Prostate gland (tissue), 2 donors: ENCODE data around the gene EIF5A. TPM values are rescaled to one million over a fixed set of nuclear protein-coding genes. Genes with fewer than 3 reads are reported as not detected.
A peak's percentile ranks its signal among the peaks of the same experiment; 100 is the strongest.

Experiments used
- DNase-seq: peaks from one replicate; pipeline ENCODE4 v3.0.0-alpha.2; 2019; ENCODE audit warnings: low spot score
- H3K27ac ChIP-seq, 2 donors: fragments of 200-600 bp; sonication (generic); 2 replicates each; pipeline ENCODE4 v1.5.1; 2017 to 2019
- H3K27me3 ChIP-seq: fragments of 200-600 bp; sonication (generic); replicated peaks from 2 replicates; pipeline ENCODE4 v1.5.1; 2019; ENCODE audit not compliant: insufficient read depth
- H3K36me3 ChIP-seq, 2 donors: fragments of 200-600 bp; sonication (generic); 1 replicate in 1 of 2; 2 replicates in 1 of 2; pipeline versions ENCODE4 v1.5.1 to v1.8.1; 2017 to 2019
- H3K4me1 ChIP-seq: fragments of 200-600 bp; sonication (generic); replicated peaks from 2 replicates; pipeline ENCODE4 v1.5.1; 2019
- H3K4me3 ChIP-seq, 2 donors: fragments of 200-600 bp; sonication (generic); 2 replicates each; pipeline ENCODE4 v1.5.1; 2017 to 2019
- H3K9me3 ChIP-seq: fragments of 200-600 bp; sonication (generic); 2 replicates; pipeline ENCODE4 v1.5.1; 2017
- POLR2A ChIP-seq: fragments of 450-650 bp; IDR thresholded peaks from one replicate; pipeline ENCODE4 v1.6.1; 2016; ENCODE audit warnings: antibody characterized with exemption, mild to moderate bottlenecking
- POLR2AphosphoS5 ChIP-seq: sonication (generic); formaldehyde crosslinking; IDR thresholded peaks from one replicate; pipeline ENCODE4 v1.6.1; 2017; ENCODE audit warnings: antibody characterized with exemption
- WGBS: methylation state at CpG from one replicate; pipeline ENCODE4 v1.1.5; 2018; 5-methylcytosine and 5-hydroxymethylcytosine counted together
- intact Hi-C: fragments of 100-400 bp; cut with DNase I; formaldehyde crosslinking; loops from one replicate; pipeline ENCODE4 v1.14.2; 2022
- total RNA-seq, 2 donors: library from RNA; depleted of rRNA; stranded (reverse); fragments of >200 nt; gene quantifications; one replicate each; pipeline ENCODE4 v1.1.0, GENCODE V29; 2016
- TF ChIP-seq, protein P1 (sequence below), 4 experiments: fragments of 200-600 bp in 2 of 4; fragments of 450-650 bp in 2 of 4; sonication (generic) in 2 of 4; IDR thresholded peaks; 1 replicate in 3 of 4; 2 replicates in 1 of 4; pipeline ENCODE4 v1.5.1; 2016 to 2019; ENCODE audit warnings: antibody characterized with exemption in 4 of 4, mild to moderate bottlenecking in 2 of 4, moderate library complexity in 2 of 4

Gene EIF5A
- total RNA-seq, 2 donors from 2014 or later, result 172 to 195 TPM

DNA sequence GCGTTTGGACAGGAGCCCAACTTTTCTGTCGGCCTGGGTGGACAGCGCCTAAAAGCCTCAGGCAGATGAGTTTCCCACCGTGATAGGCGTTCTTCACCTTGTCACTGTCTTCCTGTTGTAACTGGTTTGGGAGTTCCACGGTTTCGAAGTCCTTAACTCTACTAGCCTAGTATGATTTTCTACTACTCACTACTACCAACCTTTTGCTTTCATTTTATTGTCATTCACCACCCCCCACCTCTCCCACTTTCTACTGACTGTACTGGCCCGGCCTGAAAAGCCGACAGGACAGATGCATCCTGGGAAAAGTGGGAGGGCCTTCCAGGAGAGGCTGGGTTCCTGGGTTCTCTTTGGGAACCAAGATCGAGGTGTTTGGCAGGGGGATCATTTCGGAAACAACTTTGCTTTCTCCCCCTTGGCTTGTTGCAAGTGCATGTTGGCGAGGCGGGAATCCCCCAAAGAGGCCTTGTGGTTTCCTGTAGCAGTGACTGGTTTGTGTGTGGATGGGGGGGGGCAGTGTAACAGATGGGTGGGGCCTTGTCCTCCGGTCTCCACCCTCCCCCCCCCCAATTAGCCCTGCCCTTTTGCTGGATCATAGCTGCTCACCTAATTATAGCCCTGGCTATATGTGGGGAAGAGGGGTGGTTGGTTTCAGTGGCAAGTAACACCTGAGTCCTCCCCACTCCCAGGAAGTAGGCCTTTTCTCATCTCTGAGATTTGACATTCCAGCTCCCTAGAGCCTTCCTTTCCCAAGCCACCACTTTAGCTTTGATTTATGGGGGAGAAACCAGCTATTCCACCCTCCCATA, 1.4 kb downstream of the EIF5A start:
- Histone ChIP-seq H3K36me3 (peaks cover 8 to 12% of the 10 kb centered on the region in 2 donors), H3K4me3 (peak overlapping the region; percentile 99), H3K27ac (peak overlapping the region; percentile 97 to 99), H3K4me1 (peaks cover 11% of the 10 kb centered on the region), H3K27me3 (no peaks in the 10 kb centered on the region), H3K9me3 (no peaks in the 10 kb centered on the region)
- under 1% methylated on average over 14 of the region's 14 CpGs for WGBS
- TF ChIP-seq POLR2AphosphoS5 (peak; percentile 98), POLR2A (peak; percentile 70)
- TF ChIP-seq, protein P1, sequence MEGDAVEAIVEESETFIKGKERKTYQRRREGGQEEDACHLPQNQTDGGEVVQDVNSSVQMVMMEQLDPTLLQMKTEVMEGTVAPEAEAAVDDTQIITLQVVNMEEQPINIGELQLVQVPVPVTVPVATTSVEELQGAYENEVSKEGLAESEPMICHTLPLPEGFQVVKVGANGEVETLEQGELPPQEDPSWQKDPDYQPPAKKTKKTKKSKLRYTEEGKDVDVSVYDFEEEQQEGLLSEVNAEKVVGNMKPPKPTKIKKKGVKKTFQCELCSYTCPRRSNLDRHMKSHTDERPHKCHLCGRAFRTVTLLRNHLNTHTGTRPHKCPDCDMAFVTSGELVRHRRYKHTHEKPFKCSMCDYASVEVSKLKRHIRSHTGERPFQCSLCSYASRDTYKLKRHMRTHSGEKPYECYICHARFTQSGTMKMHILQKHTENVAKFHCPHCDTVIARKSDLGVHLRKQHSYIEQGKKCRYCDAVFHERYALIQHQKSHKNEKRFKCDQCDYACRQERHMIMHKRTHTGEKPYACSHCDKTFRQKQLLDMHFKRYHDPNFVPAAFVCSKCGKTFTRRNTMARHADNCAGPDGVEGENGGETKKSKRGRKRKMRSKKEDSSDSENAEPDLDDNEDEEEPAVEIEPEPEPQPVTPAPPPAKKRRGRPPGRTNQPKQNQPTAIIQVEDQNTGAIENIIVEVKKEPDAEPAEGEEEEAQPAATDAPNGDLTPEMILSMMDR (IDR thresholded peaks at IDR 0.05), result peak in 1 of 4 experiments; percentile 10
- DNase-seq, result peak; percentile 88
- intact Hi-C loops, result no loop called here

DNA sequence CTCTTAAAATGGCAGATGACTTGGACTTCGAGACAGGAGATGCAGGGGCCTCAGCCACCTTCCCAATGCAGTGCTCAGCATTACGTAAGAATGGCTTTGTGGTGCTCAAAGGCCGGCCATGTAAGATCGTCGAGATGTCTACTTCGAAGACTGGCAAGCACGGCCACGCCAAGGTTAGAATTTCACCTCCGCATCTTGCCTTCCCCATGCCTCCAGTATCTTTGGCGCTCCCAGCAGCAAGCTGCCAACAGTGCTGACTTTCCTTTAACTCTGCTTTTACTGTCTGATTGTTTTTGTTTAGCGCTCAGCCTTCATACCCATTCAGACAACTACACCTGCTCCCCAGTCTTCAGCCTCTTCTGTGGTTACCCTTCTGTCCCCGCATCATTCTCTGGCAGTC, 2.2 kb downstream of the EIF5A start:
- H3K4me3 ChIP-seq, result no peak overlapping the region
- no peaks in the 10 kb centered on the region for H3K27me3 ChIP-seq
- 88% methylated on average over 12 of the region's 12 CpGs for WGBS
- DNase-seq, result no peak
- peaks cover 12% of the 10 kb centered on the region for H3K4me1 ChIP-seq
- no peaks in the 10 kb centered on the region for H3K9me3 ChIP-seq
- H3K27ac ChIP-seq, result peak overlapping the region in 1 of 2 donors; percentile 99
- intact Hi-C loops, result no loop called here
- TF ChIP-seq POLR2A, result no peak
- no peak for TF ChIP-seq POLR2AphosphoS5
- TF ChIP-seq, protein P1 (IDR thresholded peaks at IDR 0.05), result no peak
- H3K36me3 ChIP-seq, result peaks cover 8 to 12% of the 10 kb centered on the region in 2 donors

DNA sequence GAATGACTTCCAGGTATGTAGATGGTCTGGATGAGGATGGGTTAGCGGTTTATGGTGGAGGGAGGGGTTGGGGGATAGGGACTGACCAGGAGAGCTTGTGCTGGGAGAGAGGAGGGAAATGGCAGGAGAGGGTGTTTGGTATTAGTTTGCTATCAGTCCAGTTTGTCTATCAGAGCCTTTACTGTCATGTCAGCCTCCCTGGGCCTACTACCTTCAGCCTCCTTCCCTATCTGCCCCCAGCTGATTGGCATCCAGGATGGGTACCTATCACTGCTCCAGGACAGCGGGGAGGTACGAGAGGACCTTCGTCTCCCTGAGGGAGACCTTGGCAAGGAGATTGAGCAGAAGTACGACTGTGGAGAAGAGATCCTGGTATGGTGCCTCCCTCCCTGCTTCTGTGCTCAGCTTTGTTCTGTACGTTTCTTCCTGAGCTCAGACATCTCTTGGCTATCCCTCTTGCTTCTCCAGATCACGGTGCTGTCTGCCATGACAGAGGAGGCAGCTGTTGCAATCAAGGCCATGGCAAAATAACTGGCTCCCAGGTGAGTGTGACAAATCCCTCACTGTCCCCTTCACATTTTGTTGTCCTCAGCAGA, 3.8 kb downstream of the EIF5A start:
- 80% methylated on average over 7 of the region's 7 CpGs for WGBS
- intact Hi-C loops, result no loop called here

DNA sequence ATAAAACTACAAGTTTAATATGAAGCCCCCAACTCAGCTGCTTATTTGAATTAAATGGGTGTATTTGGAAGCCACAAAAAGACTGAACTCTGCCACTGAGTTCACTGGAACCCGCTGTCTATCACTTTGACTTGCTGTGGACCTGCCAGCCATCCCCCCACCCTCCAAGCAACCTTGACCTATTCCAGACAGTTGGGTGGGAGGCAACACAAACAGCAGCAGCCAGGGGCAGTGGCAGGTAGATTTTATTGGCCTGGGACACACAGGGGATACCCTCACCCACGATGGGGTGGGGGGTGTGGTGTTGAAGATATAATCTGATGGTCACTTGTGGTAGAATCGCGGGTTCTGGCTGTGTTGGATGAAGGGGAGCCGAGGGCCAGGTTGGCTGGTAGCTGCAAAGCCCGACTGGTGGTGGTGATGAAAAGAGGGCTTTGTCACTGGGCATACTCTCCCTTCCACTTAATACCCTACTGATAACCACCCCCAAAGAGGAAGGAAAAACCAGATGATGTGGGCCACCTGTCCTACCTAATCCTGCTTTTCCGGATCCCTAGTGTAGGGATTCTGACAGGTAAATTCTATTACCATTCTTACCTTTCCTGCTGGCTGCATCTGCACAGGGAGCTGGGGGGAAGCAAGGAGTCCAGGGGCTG, 5.1 kb downstream of the EIF5A start:
- Histone ChIP-seq H3K36me3 (peaks cover 8 to 16% of the 10 kb centered on the region in 2 donors), H3K27me3 (no peaks in the 10 kb centered on the region), H3K4me1 (peaks cover 17% of the 10 kb centered on the region), H3K27ac (no peak overlapping the region), H3K4me3 (no peak overlapping the region), H3K9me3 (no peaks in the 10 kb centered on the region)
- WGBS, result 80% methylated on average over 7 of the region's 7 CpGs
- intact Hi-C loops, result no loop called here
- no peak for DNase-seq
- no peak for TF ChIP-seq POLR2AphosphoS5
- TF ChIP-seq, protein P1 (IDR thresholded peaks at IDR 0.05), result no peak
- no peak for TF ChIP-seq POLR2A

More for the DNA sequence above, 3.8 kb downstream of the EIF5A start:
- no peak for DNase-seq
- H3K4me1 ChIP-seq, result peaks cover 17% of the 10 kb centered on the region
- no peaks in the 10 kb centered on the region for H3K9me3 ChIP-seq
- peaks cover 8 to 12% of the 10 kb centered on the region in 2 donors for H3K36me3 ChIP-seq
- no peak overlapping the region for H3K27ac ChIP-seq
- TF ChIP-seq, protein P1 (IDR thresholded peaks at IDR 0.05), result no peak
- no peak for TF ChIP-seq POLR2A
- TF ChIP-seq POLR2AphosphoS5, result no peak
- no peak overlapping the region for H3K4me3 ChIP-seq
- H3K27me3 ChIP-seq, result no peaks in the 10 kb centered on the region
